Measurements from ENCODE around the gene KCNS3. TPM values are rescaled to one million over a fixed set of nuclear protein-coding genes. Genes with fewer than 3 reads are reported as not detected.

The KCNS3 gene
- total and polyA plus RNA-seq, 2 of the 4 experiments (the other 2 are of a cell fraction): 2.9 to 4.3 TPM

DNA sequence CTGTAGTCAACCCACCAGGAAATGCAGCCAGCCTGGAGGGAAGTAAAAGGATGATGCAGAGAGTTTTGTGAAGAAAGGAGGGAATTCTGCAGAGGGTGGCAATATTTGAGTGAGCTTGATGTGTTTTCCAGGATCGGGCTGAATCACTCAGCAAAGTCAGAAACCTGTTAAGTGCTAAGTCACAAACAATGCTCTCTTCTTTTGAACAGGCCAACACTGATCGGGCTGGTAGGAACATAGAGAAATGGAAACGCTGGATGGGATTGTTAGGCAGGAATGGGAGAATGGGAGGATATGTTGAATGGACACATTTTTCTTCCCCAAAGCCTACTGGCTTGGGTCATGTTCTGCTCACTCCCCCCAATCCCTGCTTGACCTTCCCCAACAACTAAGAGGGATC, 36.6 kb downstream of the KCNS3 start:
- no peak overlapping the region for H2AK9ac ChIP-seq (replicated peaks; ENCODE audit: low read depth, low read length, poor library complexity)
- H2BK5ac ChIP-seq (ENCODE audit: low read depth, low read length, poor library complexity, severe bottlenecking): no peak overlapping the region
- H4K8ac ChIP-seq (ENCODE audit: low read depth in 2 of 2, low read length in 2 of 2): no peak overlapping the region
- no peak overlapping the region for H2AFZ ChIP-seq (replicated peaks; ENCODE audit: low read length, poor library complexity)
- no peak overlapping the region for H3K18ac ChIP-seq (ENCODE audit: low read depth, low read length)
- H3K9me3 ChIP-seq (ENCODE audit: control insufficient read depth, insufficient read depth, low read length): no peaks in the 10 kb centered on the region
- no peak overlapping the region for H2AK5ac ChIP-seq (ENCODE audit: low read depth, low read length)
- no peaks in the 10 kb centered on the region for H3K9me1 ChIP-seq (ENCODE audit: insufficient read depth, low read length)
- H3K36me3 ChIP-seq (ENCODE audit: control insufficient read depth, insufficient read depth, low read length): no peaks in the 10 kb centered on the region
- no peak overlapping the region for H3K27ac ChIP-seq (ENCODE audit: insufficient read depth, low read length)
- intact Hi-C loops (cut with micrococcal nuclease) (no loop called here), in situ Hi-C loops (cut with MboI; ENCODE audit: low sequenced_read_pairs) (no loop called here), dilution Hi-C loops (cut with HindIII; ENCODE audit: low sequenced_read_pairs, unreplicated experiment) (no loop called here)
- H2BK15ac ChIP-seq (ENCODE audit: low read depth, low read length): no peak overlapping the region
- no peaks in the 10 kb centered on the region; the same call in 1 of the 2 replicates for H3K27me3 ChIP-seq (ENCODE audit: control insufficient read depth, insufficient read depth, low read length)
- no peaks in the 10 kb centered on the region for H3K4me1 ChIP-seq (ENCODE audit: control insufficient read depth, insufficient read depth, low read length)
- H3K79me1 ChIP-seq (ENCODE audit: low read depth in 1 of 2, low read length in 2 of 2): no peaks in the 10 kb centered on the region; a peak in 1 of 4 replicates
- POLR2A ChIA-PET (ENCODE audit: unreplicated experiment): no interaction called here
- CTCF ChIA-PET: no interaction called here
- no peak overlapping the region for H4K91ac ChIP-seq (ENCODE audit: insufficient read depth, low read depth, low read length)
- no peak overlapping the region for H3K9ac ChIP-seq (ENCODE audit: low read depth, low read length)
- no CpG with 5 or more reads among the region's 3 CpGs for WGBS, 2 experiments (ENCODE audit: extremely low coverage in 2 of 2, insufficient read length in 1 of 2)
- DNase-seq: no peak
- no peak overlapping the region for H3K23ac ChIP-seq (ENCODE audit: low read depth, low read length)
- H2BK20ac ChIP-seq (ENCODE audit: low read depth, low read length): no peak overlapping the region
- H4K5ac ChIP-seq (ENCODE audit: low read depth, low read length): no peak overlapping the region
- TF ChIP-seq FOS (IDR thresholded peaks at IDR 0.05; ENCODE audit: low read depth, low read length): no peak
- TF ChIP-seq NFE2L2 (IDR thresholded peaks at IDR 0.05; ENCODE audit: low read depth, low read length): no peak
- no peak for TF ChIP-seq RFX5 (IDR thresholded peaks at IDR 0.05; ENCODE audit: low read depth, low read length)
- TF ChIP-seq, protein P1, sequence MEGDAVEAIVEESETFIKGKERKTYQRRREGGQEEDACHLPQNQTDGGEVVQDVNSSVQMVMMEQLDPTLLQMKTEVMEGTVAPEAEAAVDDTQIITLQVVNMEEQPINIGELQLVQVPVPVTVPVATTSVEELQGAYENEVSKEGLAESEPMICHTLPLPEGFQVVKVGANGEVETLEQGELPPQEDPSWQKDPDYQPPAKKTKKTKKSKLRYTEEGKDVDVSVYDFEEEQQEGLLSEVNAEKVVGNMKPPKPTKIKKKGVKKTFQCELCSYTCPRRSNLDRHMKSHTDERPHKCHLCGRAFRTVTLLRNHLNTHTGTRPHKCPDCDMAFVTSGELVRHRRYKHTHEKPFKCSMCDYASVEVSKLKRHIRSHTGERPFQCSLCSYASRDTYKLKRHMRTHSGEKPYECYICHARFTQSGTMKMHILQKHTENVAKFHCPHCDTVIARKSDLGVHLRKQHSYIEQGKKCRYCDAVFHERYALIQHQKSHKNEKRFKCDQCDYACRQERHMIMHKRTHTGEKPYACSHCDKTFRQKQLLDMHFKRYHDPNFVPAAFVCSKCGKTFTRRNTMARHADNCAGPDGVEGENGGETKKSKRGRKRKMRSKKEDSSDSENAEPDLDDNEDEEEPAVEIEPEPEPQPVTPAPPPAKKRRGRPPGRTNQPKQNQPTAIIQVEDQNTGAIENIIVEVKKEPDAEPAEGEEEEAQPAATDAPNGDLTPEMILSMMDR (conservative IDR thresholded peaks at IDR 0.05; ENCODE audit: low read depth, low read length): no peak
- no peak for TF ChIP-seq CHD1 (IDR thresholded peaks at IDR 0.05; ENCODE audit: low read depth, low read length)
- TF ChIP-seq SMC3 (IDR thresholded peaks at IDR 0.05; ENCODE audit: low read depth, low read length): no peak
- no peak for TF ChIP-seq BHLHE40 (IDR thresholded peaks at IDR 0.05; ENCODE audit: low read depth, low read length)
- TF ChIP-seq, protein P2, sequence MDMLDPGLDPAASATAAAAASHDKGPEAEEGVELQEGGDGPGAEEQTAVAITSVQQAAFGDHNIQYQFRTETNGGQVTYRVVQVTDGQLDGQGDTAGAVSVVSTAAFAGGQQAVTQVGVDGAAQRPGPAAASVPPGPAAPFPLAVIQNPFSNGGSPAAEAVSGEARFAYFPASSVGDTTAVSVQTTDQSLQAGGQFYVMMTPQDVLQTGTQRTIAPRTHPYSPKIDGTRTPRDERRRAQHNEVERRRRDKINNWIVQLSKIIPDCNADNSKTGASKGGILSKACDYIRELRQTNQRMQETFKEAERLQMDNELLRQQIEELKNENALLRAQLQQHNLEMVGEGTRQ (IDR thresholded peaks at IDR 0.05; ENCODE audit: low read depth, low read length): no peak
- H3K4me2 ChIP-seq (ENCODE audit: low read depth, low read length): no peak overlapping the region
- H4K20me1 ChIP-seq (ENCODE audit: insufficient read depth, low read length): no peaks in the 10 kb centered on the region
- H3K4ac ChIP-seq (ENCODE audit: low read depth, low read length): no peak overlapping the region
- H3K4me3 ChIP-seq (ENCODE audit: insufficient read depth, low read depth, low read length): no peak overlapping the region
- no peak overlapping the region for H3K14ac ChIP-seq (replicated peaks; ENCODE audit: low read depth, low read length)
- no peak for ATAC-seq (ENCODE audit: low read depth)
- H2BK120ac ChIP-seq (ENCODE audit: low read depth, low read length): no peak overlapping the region
- no TSS peak for BruUV-seq (replicated peaks)
- no peak overlapping the region for H3K56ac ChIP-seq (ENCODE audit: extremely low read depth, insufficient read depth, low read length)

Data from IMR-90 (cell line).